WTC11 (cell line): Measurements from ENCODE around the gene PUSL1. TPM values are rescaled to one million over a fixed set of nuclear protein-coding genes. Genes with fewer than 3 reads are reported as not detected.
A peak's percentile ranks its signal among the peaks of the same experiment; 100 is the strongest.

ENCODE experiments used
- ATAC-seq: fragments of 200-7000 bp; cut with Tn5 transposase; 2 replicates; pipeline ENCODE4 v1.10.0; 2021; ENCODE audit warnings: mild to moderate bottlenecking, moderate library complexity
- CTCF ChIA-PET: fragments of 300-600 bp; sonication (Branson Sonifier 250); formaldehyde crosslinking; loops from one replicate; lab custom pipeline; 2021; ENCODE audit warnings: antibody characterized with exemption; lab: Charles Lee
- POLR2A ChIA-PET: fragments of 350-600 bp; sonication (Branson Sonifier 250); formaldehyde crosslinking; loops from one replicate; lab custom pipeline; 2021; ENCODE audit warnings: antibody characterized with exemption; lab: Charles Lee
- DNase-seq: peaks from one replicate; pipeline ENCODE4 v3.0.0; 2021; ENCODE audit warnings: low spot score
- H3K27ac Mint-ChIP-seq: 2 replicates; pipeline ENCODE4 v1.8.0; 2021; ENCODE audit warnings: mixed read lengths
- H3K27me3 Mint-ChIP-seq: 2 replicates; pipeline ENCODE4 v1.8.0; 2021; ENCODE audit warnings: low read depth, mild to moderate bottlenecking, moderate library complexity, mixed read lengths
- H3K36me3 Mint-ChIP-seq: 2 replicates; pipeline ENCODE4 v1.8.0; 2021; ENCODE audit warnings: mixed read lengths
- H3K4me1 Mint-ChIP-seq: 2 replicates; pipeline ENCODE4 v1.8.0; 2022; ENCODE audit warnings: mixed read lengths
- H3K4me3 Mint-ChIP-seq: 2 replicates; pipeline ENCODE4 v1.8.0; 2021; ENCODE audit warnings: mild to moderate bottlenecking, moderate library complexity, mixed read lengths
- H3K9me3 Mint-ChIP-seq: 2 replicates; pipeline ENCODE4 v1.8.0; 2021; ENCODE audit warnings: mixed read lengths
- CBFB ChIP-seq: sonication (generic); formaldehyde crosslinking; IDR thresholded peaks from 2 replicates; pipeline ENCODE4 v1.8.1; 2022; ENCODE audit warnings: mild to moderate bottlenecking, low read depth, missing genetic modification reagents
- CREB1 ChIP-seq: sonication (generic); formaldehyde crosslinking; IDR thresholded peaks from 2 replicates; pipeline ENCODE4 v1.8.0; 2023; ENCODE audit warnings: mild to moderate bottlenecking, missing genetic modification reagents
- FOXJ3 ChIP-seq: sonication (generic); formaldehyde crosslinking; IDR thresholded peaks from 2 replicates; pipeline ENCODE4 v1.9.0; 2021; ENCODE audit warnings: missing genetic modification reagents, mild to moderate bottlenecking, borderline replicate concordance
- GTF2I ChIP-seq: fragments of 250-450 bp; sonication (Bioruptor Pico); conservative IDR thresholded peaks from 2 replicates; pipeline ENCODE4 v1.4.0; 2021; ENCODE audit warnings: mild to moderate bottlenecking
- NFE2L1 ChIP-seq: sonication (generic); formaldehyde crosslinking; IDR thresholded peaks from 2 replicates; pipeline ENCODE4 v1.8.1; 2023; ENCODE audit warnings: missing genetic modification reagents
- NFYB ChIP-seq: sonication (generic); formaldehyde crosslinking; conservative IDR thresholded peaks from 2 replicates; pipeline ENCODE4 v1.8.0; 2022; ENCODE audit warnings: low read depth, missing genetic modification reagents
- SOX15 ChIP-seq: fragments of 250-450 bp; sonication (Bioruptor Pico); IDR thresholded peaks from 2 replicates; pipeline ENCODE4 v1.9.0; 2021; ENCODE audit warnings: mild to moderate bottlenecking
- TEAD1 ChIP-seq: sonication (generic); formaldehyde crosslinking; IDR thresholded peaks from 2 replicates; pipeline ENCODE4 v1.8.0; 2022; ENCODE audit warnings: mild to moderate bottlenecking, missing genetic modification reagents
- ZNF232 ChIP-seq: sonication (generic); formaldehyde crosslinking; IDR thresholded peaks from 2 replicates; pipeline ENCODE4 v1.8.0; 2022; ENCODE audit warnings: mild to moderate bottlenecking, missing genetic modification reagents
- ZNF263 ChIP-seq: sonication (generic); formaldehyde crosslinking; IDR thresholded peaks from 2 replicates; pipeline ENCODE4 v1.8.1; 2022; ENCODE audit warnings: low read depth, mild to moderate bottlenecking, moderate library complexity, missing genetic modification reagents
- ZNF423 ChIP-seq: fragments of 250-450 bp; sonication (Bioruptor Pico); IDR thresholded peaks from 2 replicates; pipeline ENCODE4 v2.1.2; 2022; ENCODE audit warnings: mild to moderate bottlenecking, moderate library complexity
- total RNA-seq: library from RNA; stranded (reverse); gene quantifications from 3 replicates; pipeline ENCODE4 v1.2.3, GENCODE V29; 2021
- TF ChIP-seq, protein P1 (sequence below): fragments of 250-450 bp; sonication (Bioruptor Pico); IDR thresholded peaks from 2 replicates; pipeline ENCODE4 v1.9.0; 2021; ENCODE audit warnings: mild to moderate bottlenecking
- TF ChIP-seq, protein P2 (sequence below): sonication (generic); formaldehyde crosslinking; IDR thresholded peaks from 2 replicates; pipeline ENCODE4 v1.8.0; 2023; ENCODE audit warnings: mild to moderate bottlenecking, missing genetic modification reagents
- TF ChIP-seq, protein P3 (sequence below): sonication (generic); formaldehyde crosslinking; IDR thresholded peaks from 2 replicates; pipeline ENCODE4 v1.8.1; 2022; ENCODE audit warnings: mild to moderate bottlenecking, moderate library complexity, missing genetic modification reagents
- TF ChIP-seq, protein P4 (sequence below): fragments of 250-450 bp; sonication (Bioruptor Pico); IDR thresholded peaks from 2 replicates; pipeline ENCODE4 v1.9.0; 2021; ENCODE audit warnings: moderate library complexity, mild to moderate bottlenecking, inconsistent platforms, borderline replicate concordance
- TF ChIP-seq, protein P5 (sequence below): fragments of 250-450 bp; sonication (Bioruptor Pico); IDR thresholded peaks from 2 replicates; pipeline ENCODE4 v1.8.0; 2021; ENCODE audit warnings: mild to moderate bottlenecking
- TF ChIP-seq, protein P6 (sequence below): sonication (generic); formaldehyde crosslinking; conservative IDR thresholded peaks from 2 replicates; pipeline ENCODE4 v1.8.1; 2022; ENCODE audit warnings: mild to moderate bottlenecking, missing genetic modification reagents
- TF ChIP-seq, protein P7 (sequence below): sonication (generic); formaldehyde crosslinking; conservative IDR thresholded peaks from 2 replicates; pipeline ENCODE4 v1.8.1; 2023; ENCODE audit warnings: mild to moderate bottlenecking, low read depth, missing genetic modification reagents, moderate library complexity
- TF ChIP-seq, protein P8 (sequence below): sonication (generic); formaldehyde crosslinking; IDR thresholded peaks from 2 replicates; pipeline ENCODE4 v1.8.1; 2023; ENCODE audit warnings: mild to moderate bottlenecking, missing genetic modification reagents, moderate library complexity
- TF ChIP-seq, protein P9 (sequence below): fragments of 250-450 bp; sonication (Bioruptor Pico); IDR thresholded peaks from 2 replicates; pipeline ENCODE4 v1.9.0; 2021; ENCODE audit warnings: mild to moderate bottlenecking

The PUSL1 gene
- total RNA-seq, 1 experiment from 2014 or later: 51.5 TPM

DNA sequence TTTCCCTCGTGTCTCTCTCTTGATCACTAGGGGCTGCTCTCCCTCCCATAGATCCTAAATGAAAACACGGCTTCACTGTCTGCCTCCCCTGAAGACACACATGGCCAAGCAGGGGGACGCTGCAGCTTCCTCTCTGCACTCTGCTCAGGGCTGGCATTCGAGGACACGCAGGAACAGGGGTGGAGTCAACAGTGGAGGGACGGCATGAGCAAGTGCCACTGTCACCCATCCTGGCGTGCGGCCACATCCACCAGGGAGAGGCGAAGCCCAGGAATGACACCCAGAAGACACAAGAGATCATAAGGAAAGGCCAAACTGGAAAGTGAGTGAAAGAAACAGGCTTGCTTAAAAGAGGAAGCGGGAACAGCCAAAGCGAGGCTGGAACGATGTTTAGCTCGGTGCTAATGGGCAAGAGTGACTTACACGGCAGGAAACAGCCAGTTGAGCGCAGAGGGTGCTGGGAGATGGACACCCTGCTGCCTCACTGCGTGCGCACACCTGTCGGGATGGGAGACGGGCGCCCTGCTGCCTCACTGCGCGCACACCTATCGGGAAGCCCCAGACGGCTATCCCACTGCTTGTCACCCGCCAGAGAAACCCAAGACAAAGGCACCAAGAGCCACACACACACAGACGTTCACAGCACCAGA is 48.3 kb upstream of the PUSL1 start:
- DNase-seq (no peak), ATAC-seq (no peak)
- no peaks in the 10 kb centered on the region for H3K27me3 Mint-ChIP-seq
- H3K4me3 Mint-ChIP-seq: no peak overlapping the region
- peak overlapping the region; percentile 81 for H3K27ac Mint-ChIP-seq
- H3K36me3 Mint-ChIP-seq: peaks cover 55% of the 10 kb centered on the region
- ChIA-PET POLR2A (no interaction called here), CTCF (interaction anchor here (2.1 kb wide), 1 partner anchor 32 kb away, joined by 8 read pairs; no protein-coding TSS in a partner anchor)
- TF ChIP-seq GTF2I (CRISPR knock-in tag) (no peak), CREB1 (CRISPR knock-in tag) (no peak), NFE2L1 (no peak), ZNF423 (CRISPR knock-in tag) (no peak), FOXJ3 (CRISPR knock-in tag) (no peak), TEAD1 (CRISPR knock-in tag) (no peak), CBFB (CRISPR knock-in tag) (no peak), NFYB (CRISPR knock-in tag) (no peak), SOX15 (no peak), ZNF232 (CRISPR knock-in tag) (no peak), ZNF263 (no peak)
- TF ChIP-seq, protein P1, sequence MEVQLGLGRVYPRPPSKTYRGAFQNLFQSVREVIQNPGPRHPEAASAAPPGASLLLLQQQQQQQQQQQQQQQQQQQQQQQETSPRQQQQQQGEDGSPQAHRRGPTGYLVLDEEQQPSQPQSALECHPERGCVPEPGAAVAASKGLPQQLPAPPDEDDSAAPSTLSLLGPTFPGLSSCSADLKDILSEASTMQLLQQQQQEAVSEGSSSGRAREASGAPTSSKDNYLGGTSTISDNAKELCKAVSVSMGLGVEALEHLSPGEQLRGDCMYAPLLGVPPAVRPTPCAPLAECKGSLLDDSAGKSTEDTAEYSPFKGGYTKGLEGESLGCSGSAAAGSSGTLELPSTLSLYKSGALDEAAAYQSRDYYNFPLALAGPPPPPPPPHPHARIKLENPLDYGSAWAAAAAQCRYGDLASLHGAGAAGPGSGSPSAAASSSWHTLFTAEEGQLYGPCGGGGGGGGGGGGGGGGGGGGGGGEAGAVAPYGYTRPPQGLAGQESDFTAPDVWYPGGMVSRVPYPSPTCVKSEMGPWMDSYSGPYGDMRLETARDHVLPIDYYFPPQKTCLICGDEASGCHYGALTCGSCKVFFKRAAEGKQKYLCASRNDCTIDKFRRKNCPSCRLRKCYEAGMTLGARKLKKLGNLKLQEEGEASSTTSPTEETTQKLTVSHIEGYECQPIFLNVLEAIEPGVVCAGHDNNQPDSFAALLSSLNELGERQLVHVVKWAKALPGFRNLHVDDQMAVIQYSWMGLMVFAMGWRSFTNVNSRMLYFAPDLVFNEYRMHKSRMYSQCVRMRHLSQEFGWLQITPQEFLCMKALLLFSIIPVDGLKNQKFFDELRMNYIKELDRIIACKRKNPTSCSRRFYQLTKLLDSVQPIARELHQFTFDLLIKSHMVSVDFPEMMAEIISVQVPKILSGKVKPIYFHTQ (CRISPR knock-in tag): no peak
- TF ChIP-seq, protein P2, sequence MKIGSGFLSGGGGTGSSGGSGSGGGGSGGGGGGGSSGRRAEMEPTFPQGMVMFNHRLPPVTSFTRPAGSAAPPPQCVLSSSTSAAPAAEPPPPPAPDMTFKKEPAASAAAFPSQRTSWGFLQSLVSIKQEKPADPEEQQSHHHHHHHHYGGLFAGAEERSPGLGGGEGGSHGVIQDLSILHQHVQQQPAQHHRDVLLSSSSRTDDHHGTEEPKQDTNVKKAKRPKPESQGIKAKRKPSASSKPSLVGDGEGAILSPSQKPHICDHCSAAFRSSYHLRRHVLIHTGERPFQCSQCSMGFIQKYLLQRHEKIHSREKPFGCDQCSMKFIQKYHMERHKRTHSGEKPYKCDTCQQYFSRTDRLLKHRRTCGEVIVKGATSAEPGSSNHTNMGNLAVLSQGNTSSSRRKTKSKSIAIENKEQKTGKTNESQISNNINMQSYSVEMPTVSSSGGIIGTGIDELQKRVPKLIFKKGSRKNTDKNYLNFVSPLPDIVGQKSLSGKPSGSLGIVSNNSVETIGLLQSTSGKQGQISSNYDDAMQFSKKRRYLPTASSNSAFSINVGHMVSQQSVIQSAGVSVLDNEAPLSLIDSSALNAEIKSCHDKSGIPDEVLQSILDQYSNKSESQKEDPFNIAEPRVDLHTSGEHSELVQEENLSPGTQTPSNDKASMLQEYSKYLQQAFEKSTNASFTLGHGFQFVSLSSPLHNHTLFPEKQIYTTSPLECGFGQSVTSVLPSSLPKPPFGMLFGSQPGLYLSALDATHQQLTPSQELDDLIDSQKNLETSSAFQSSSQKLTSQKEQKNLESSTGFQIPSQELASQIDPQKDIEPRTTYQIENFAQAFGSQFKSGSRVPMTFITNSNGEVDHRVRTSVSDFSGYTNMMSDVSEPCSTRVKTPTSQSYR: no peak
- TF ChIP-seq, protein P3, sequence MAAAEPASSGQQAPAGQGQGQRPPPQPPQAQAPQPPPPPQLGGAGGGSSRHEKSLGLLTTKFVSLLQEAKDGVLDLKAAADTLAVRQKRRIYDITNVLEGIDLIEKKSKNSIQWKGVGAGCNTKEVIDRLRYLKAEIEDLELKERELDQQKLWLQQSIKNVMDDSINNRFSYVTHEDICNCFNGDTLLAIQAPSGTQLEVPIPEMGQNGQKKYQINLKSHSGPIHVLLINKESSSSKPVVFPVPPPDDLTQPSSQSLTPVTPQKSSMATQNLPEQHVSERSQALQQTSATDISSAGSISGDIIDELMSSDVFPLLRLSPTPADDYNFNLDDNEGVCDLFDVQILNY: no peak
- TF ChIP-seq, protein P4, sequence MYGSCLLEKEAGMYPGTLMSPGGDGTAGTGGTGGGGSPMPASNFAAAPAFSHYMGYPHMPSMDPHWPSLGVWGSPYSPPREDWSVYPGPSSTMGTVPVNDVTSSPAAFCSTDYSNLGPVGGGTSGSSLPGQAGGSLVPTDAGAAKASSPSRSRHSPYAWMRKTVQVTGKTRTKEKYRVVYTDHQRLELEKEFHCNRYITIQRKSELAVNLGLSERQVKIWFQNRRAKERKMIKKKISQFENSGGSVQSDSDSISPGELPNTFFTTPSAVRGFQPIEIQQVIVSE: no peak
- TF ChIP-seq, protein P5, sequence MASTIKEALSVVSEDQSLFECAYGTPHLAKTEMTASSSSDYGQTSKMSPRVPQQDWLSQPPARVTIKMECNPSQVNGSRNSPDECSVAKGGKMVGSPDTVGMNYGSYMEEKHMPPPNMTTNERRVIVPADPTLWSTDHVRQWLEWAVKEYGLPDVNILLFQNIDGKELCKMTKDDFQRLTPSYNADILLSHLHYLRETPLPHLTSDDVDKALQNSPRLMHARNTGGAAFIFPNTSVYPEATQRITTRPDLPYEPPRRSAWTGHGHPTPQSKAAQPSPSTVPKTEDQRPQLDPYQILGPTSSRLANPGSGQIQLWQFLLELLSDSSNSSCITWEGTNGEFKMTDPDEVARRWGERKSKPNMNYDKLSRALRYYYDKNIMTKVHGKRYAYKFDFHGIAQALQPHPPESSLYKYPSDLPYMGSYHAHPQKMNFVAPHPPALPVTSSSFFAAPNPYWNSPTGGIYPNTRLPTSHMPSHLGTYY (CRISPR knock-in tag): no peak
- TF ChIP-seq, protein P6, sequence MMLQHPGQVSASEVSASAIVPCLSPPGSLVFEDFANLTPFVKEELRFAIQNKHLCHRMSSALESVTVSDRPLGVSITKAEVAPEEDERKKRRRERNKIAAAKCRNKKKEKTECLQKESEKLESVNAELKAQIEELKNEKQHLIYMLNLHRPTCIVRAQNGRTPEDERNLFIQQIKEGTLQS (CRISPR knock-in tag): no peak
- TF ChIP-seq, protein P7, sequence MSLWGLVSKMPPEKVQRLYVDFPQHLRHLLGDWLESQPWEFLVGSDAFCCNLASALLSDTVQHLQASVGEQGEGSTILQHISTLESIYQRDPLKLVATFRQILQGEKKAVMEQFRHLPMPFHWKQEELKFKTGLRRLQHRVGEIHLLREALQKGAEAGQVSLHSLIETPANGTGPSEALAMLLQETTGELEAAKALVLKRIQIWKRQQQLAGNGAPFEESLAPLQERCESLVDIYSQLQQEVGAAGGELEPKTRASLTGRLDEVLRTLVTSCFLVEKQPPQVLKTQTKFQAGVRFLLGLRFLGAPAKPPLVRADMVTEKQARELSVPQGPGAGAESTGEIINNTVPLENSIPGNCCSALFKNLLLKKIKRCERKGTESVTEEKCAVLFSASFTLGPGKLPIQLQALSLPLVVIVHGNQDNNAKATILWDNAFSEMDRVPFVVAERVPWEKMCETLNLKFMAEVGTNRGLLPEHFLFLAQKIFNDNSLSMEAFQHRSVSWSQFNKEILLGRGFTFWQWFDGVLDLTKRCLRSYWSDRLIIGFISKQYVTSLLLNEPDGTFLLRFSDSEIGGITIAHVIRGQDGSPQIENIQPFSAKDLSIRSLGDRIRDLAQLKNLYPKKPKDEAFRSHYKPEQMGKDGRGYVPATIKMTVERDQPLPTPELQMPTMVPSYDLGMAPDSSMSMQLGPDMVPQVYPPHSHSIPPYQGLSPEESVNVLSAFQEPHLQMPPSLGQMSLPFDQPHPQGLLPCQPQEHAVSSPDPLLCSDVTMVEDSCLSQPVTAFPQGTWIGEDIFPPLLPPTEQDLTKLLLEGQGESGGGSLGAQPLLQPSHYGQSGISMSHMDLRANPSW (CRISPR knock-in tag): no peak
- TF ChIP-seq, protein P8, sequence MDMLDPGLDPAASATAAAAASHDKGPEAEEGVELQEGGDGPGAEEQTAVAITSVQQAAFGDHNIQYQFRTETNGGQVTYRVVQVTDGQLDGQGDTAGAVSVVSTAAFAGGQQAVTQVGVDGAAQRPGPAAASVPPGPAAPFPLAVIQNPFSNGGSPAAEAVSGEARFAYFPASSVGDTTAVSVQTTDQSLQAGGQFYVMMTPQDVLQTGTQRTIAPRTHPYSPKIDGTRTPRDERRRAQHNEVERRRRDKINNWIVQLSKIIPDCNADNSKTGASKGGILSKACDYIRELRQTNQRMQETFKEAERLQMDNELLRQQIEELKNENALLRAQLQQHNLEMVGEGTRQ (CRISPR knock-in tag): no peak
- TF ChIP-seq, protein P9, sequence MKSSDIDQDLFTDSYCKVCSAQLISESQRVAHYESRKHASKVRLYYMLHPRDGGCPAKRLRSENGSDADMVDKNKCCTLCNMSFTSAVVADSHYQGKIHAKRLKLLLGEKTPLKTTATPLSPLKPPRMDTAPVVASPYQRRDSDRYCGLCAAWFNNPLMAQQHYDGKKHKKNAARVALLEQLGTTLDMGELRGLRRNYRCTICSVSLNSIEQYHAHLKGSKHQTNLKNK (CRISPR knock-in tag): no peak
- H3K4me1 Mint-ChIP-seq: peaks cover 15% of the 10 kb centered on the region
- no peaks in the 10 kb centered on the region for H3K9me3 Mint-ChIP-seq
